ENCODE measurements around the gene ITPK1. TPM values are rescaled to one million over a fixed set of nuclear protein-coding genes. Genes with fewer than 3 reads are reported as not detected.

ITPK1 gene
- total RNA-seq, 1 experiment from 2014 or later, result 37.7 TPM

GRCh38 chr14:92990456-92991430, 125.0 kb downstream of the ITPK1 start:
- no peaks in the 10 kb centered on the region for H3K36me3 ChIP-seq
- H3K9me3 ChIP-seq, result no peaks in the 10 kb centered on the region
- no peak for DNase-seq
- no peak overlapping the region for H3K4me3 ChIP-seq
- no peaks in the 10 kb centered on the region for H3K27me3 ChIP-seq

- Histone ChIP-seq H3K36me3 (no peaks in the 10 kb centered on the region), H3K27me3 (no peaks in the 10 kb centered on the region), H3K9me3 (no peaks in the 10 kb centered on the region), H3K4me3 (no peak overlapping the region)
- DNase-seq, result no peak
Measured at GRCh38 chr14:92988786-92989755, 126.7 kb downstream of the ITPK1 start.

GRCh38 chr14:92987713-92988510, 127.8 kb downstream of the ITPK1 start:
- Histone ChIP-seq H3K36me3 (no peaks in the 10 kb centered on the region), H3K27me3 (no peaks in the 10 kb centered on the region), H3K4me3 (no peak overlapping the region), H3K9me3 (no peaks in the 10 kb centered on the region)
- DNase-seq, result no peak

GRCh38 chr14:92987148-92987570, 128.6 kb downstream of the ITPK1 start:
- Histone ChIP-seq H3K9me3 (no peaks in the 10 kb centered on the region), H3K4me3 (no peak overlapping the region), H3K27me3 (no peaks in the 10 kb centered on the region), H3K36me3 (no peaks in the 10 kb centered on the region)
- no peak for DNase-seq

GRCh38 chr14:92986254-92987147, 129.2 kb downstream of the ITPK1 start:
- Histone ChIP-seq H3K4me3 (no peak overlapping the region), H3K9me3 (no peaks in the 10 kb centered on the region), H3K27me3 (no peaks in the 10 kb centered on the region), H3K36me3 (no peaks in the 10 kb centered on the region)
- peak; percentile 68 for DNase-seq

- H3K9me3 ChIP-seq, result no peaks in the 10 kb centered on the region
- DNase-seq, result no peak
- H3K36me3 ChIP-seq, result no peaks in the 10 kb centered on the region
- no peaks in the 10 kb centered on the region for H3K27me3 ChIP-seq
- no peak overlapping the region for H3K4me3 ChIP-seq
Measured at GRCh38 chr14:92985521-92985920, 130.2 kb downstream of the ITPK1 start.

- Histone ChIP-seq H3K4me3 (no peak overlapping the region), H3K36me3 (no peaks in the 10 kb centered on the region), H3K9me3 (no peaks in the 10 kb centered on the region), H3K27me3 (no peaks in the 10 kb centered on the region)
- no peak for DNase-seq
Measured at GRCh38 chr14:92984896-92985295, 130.8 kb downstream of the ITPK1 start.

- H3K4me3 ChIP-seq, result no peak overlapping the region
- H3K36me3 ChIP-seq, result no peaks in the 10 kb centered on the region
- H3K27me3 ChIP-seq, result no peaks in the 10 kb centered on the region
- DNase-seq, result no peak
- H3K9me3 ChIP-seq, result no peaks in the 10 kb centered on the region
Measured at GRCh38 chr14:92984082-92984788, 131.5 kb downstream of the ITPK1 start.

- no peaks in the 10 kb centered on the region for H3K36me3 ChIP-seq
Measured at GRCh38 chr14:92982956-92983355, 132.8 kb downstream of the ITPK1 start.

GRCh38 chr14:92981726-92982125, 134.0 kb downstream of the ITPK1 start:
- DNase-seq, result no peak
- no peaks in the 10 kb centered on the region for H3K9me3 ChIP-seq
- H3K36me3 ChIP-seq, result 0 out of 2 replicates have a peak, but pooled peaks cover 2% of the 10 kb centered on the region
- no peak overlapping the region for H3K4me3 ChIP-seq
- no peaks in the 10 kb centered on the region for H3K27me3 ChIP-seq

More at GRCh38 chr14:92982956-92983355, 132.8 kb downstream of the ITPK1 start:
- DNase-seq, result no peak
- no peak overlapping the region for H3K4me3 ChIP-seq
- H3K27me3 ChIP-seq, result no peaks in the 10 kb centered on the region
- no peaks in the 10 kb centered on the region for H3K9me3 ChIP-seq

- Histone ChIP-seq H3K9me3 (no peaks in the 10 kb centered on the region), H3K36me3 (0 out of 2 replicates have a peak, but pooled peaks cover 2% of the 10 kb centered on the region), H3K27me3 (no peaks in the 10 kb centered on the region), H3K4me3 (no peak overlapping the region)
- DNase-seq, result no peak
Measured at GRCh38 chr14:92980866-92981265, 134.9 kb downstream of the ITPK1 start.

- H3K4me3 ChIP-seq, result no peak overlapping the region
- 0 out of 2 replicates have a peak, but pooled peaks cover 2% of the 10 kb centered on the region for H3K36me3 ChIP-seq
- no peaks in the 10 kb centered on the region for H3K9me3 ChIP-seq
- no peak for DNase-seq
- H3K27me3 ChIP-seq, result no peaks in the 10 kb centered on the region
Measured at GRCh38 chr14:92978229-92979021, 137.3 kb downstream of the ITPK1 start.

GRCh38 chr14:92976268-92976667, 139.5 kb downstream of the ITPK1 start:
- Histone ChIP-seq H3K27me3 (no peaks in the 10 kb centered on the region), H3K4me3 (no peak overlapping the region), H3K36me3 (0 out of 2 replicates have a peak, but pooled peaks cover 2% of the 10 kb centered on the region), H3K9me3 (no peaks in the 10 kb centered on the region)
- no peak for DNase-seq
